ENCODE measurements around the gene MON2.

Gene MON2

DNA sequence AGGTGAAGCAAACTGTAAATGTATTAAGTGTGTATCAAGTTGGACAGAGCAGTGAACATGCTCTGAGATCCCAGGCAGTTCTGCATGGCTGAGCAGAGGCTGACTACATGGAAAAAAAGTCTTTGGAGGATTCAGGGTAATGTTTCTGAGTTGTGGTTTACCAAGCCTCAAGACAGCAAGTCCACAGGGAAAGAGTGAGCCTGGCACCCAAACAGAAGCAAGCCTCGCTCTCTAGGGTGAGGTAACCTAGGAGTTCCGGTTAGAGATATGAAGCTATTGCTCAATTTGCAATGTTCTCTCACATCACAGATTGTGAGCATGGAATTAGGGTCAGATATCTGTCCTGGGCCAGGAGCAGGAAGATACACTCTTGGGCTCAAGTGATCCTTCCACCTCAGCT is 158.6 kb downstream of the MON2 start:
- Histone ChIP-seq H3K27me3 (ENCODE audit: control insufficient read depth, insufficient read depth, low read length) (peaks cover 3% of the 10 kb centered on the region), H3K9me3 (ENCODE audit: control insufficient read depth, insufficient read depth, low read length) (no peaks in the 10 kb centered on the region), H3K4me1 (ENCODE audit: control insufficient read depth, insufficient read depth, low read length) (peaks cover 25% of the 10 kb centered on the region), H3K9ac (ENCODE audit: low read depth, low read length) (no peak overlapping the region), H3K4me3 (ENCODE audit: low read depth, low read length) (no peak overlapping the region), H3K36me3 (ENCODE audit: control insufficient read depth, insufficient read depth, low read length) (no peaks in the 10 kb centered on the region)

DNA sequence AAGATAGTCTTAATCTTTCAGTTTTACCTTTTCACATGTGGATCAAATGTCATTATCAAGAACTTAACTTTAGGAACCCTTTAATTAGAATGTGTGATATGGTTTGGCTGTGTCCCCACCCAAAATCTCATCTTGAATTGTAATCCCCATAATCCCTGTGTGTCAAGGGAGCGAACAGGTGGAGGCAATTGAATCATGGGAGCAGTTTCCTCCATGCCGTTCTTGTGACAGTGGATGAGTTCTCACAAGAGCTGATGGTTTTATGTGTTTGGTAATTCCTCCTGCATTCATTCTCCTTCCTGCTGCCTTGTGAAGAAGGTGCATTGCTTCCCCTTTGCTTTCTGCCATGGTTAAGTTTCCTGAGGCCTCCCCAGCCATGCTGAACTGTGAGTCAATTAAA is 160.6 kb downstream of the MON2 start:
- Histone ChIP-seq H3K9ac (ENCODE audit: low read depth, low read length) (no peak overlapping the region), H3K4me3 (ENCODE audit: low read depth, low read length) (no peak overlapping the region), H3K36me3 (ENCODE audit: control insufficient read depth, insufficient read depth, low read length) (no peaks in the 10 kb centered on the region), H3K4me1 (ENCODE audit: control insufficient read depth, insufficient read depth, low read length) (peaks cover 21% of the 10 kb centered on the region), H3K27me3 (ENCODE audit: control insufficient read depth, insufficient read depth, low read length) (peaks cover 13% of the 10 kb centered on the region), H3K9me3 (ENCODE audit: control insufficient read depth, insufficient read depth, low read length) (no peaks in the 10 kb centered on the region)

GRCh38 chr12:62629413-62629812 is 162.8 kb downstream of the MON2 start:
- no peak overlapping the region for H3K9ac ChIP-seq (ENCODE audit: low read depth, low read length)
- no peaks in the 10 kb centered on the region for H3K36me3 ChIP-seq (ENCODE audit: control insufficient read depth, insufficient read depth, low read length)
- peaks cover 32% of the 10 kb centered on the region for H3K27me3 ChIP-seq (ENCODE audit: control insufficient read depth, insufficient read depth, low read length)
- H3K4me3 ChIP-seq (ENCODE audit: low read depth, low read length) = no peak overlapping the region
- no peaks in the 10 kb centered on the region for H3K9me3 ChIP-seq (ENCODE audit: control insufficient read depth, insufficient read depth, low read length)
- peaks cover 23% of the 10 kb centered on the region for H3K4me1 ChIP-seq (ENCODE audit: control insufficient read depth, insufficient read depth, low read length)

DNA sequence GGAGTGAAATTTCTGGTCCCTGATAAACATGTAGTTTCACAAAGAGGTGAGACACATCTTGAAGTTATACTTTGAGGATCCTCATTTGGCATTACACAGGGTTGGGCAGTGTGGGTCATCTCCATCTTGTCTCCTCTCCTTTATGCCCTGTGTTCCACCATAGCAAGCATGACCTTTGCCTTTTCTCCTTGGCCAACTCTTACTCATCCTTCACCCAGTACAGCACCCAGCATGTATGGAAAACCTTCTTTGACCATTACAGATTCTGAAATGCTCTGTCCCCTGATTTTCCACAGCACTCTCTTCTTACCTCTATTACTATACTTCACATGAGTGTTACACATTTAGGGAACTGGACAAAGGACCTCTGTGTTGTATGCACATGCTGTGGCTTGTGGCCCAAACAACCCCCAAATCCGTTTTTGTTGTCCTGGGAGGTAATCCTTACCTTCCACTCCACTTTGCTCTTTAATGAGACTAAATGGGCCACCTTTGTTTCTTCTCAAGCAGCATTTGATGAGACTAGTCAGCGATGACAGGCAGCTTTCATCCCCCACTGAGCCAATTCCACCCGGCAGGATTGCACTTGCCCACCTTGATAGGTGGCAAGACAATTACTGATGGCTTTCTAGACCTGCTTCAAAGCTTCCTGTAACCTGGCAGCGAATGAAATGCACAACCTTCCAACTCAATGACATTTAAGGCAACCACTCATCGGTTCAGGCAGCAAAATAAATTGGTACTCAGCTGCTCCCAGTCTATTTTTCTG is 163.5 kb downstream of the MON2 start:
- Histone ChIP-seq H3K4me3 (ENCODE audit: low read depth, low read length) (no peak overlapping the region), H3K4me1 (ENCODE audit: control insufficient read depth, insufficient read depth, low read length) (peaks cover 23% of the 10 kb centered on the region), H3K27me3 (ENCODE audit: control insufficient read depth, insufficient read depth, low read length) (peaks cover 32% of the 10 kb centered on the region), H3K9ac (ENCODE audit: low read depth, low read length) (no peak overlapping the region), H3K36me3 (ENCODE audit: control insufficient read depth, insufficient read depth, low read length) (no peaks in the 10 kb centered on the region), H3K9me3 (ENCODE audit: control insufficient read depth, insufficient read depth, low read length) (no peaks in the 10 kb centered on the region)

- H3K9ac ChIP-seq (ENCODE audit: low read depth, low read length) = peak overlapping the region; percentile 16
- H3K4me1 ChIP-seq (ENCODE audit: control insufficient read depth, insufficient read depth, low read length) = peaks cover 23% of the 10 kb centered on the region
- H3K27me3 ChIP-seq (ENCODE audit: control insufficient read depth, insufficient read depth, low read length) = peaks cover 32% of the 10 kb centered on the region
- H3K4me3 ChIP-seq (ENCODE audit: low read depth, low read length) = peak overlapping the region; percentile 56
- no peaks in the 10 kb centered on the region for H3K36me3 ChIP-seq (ENCODE audit: control insufficient read depth, insufficient read depth, low read length)
- H3K9me3 ChIP-seq (ENCODE audit: control insufficient read depth, insufficient read depth, low read length) = no peaks in the 10 kb centered on the region
Measured at GRCh38 chr12:62631471-62632410, 165.1 kb downstream of the MON2 start.

DNA sequence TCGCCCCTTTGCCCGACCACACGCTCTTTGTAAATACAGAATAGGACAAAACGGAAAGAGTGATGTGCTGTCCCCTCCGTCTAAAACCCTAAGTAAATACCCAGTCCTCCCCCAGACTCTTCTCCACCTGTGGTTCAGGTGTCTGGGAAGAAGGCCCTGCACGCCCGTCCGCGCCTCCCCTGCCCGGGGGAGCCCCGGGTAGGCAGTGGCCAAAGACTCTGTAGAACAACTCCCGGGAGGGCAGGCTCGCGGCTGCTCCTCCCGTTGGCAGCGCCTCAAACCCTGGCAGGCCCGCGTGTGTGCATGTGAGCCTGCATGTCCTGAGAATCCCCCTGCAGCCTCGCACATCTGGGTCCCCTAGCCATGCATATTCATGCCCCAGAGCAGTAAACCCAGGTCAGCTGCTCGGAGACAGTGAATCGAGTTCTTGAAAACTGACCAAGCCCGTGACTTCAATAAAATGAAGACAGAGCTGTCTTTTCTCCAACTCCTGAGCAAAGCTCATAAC is 165.8 kb downstream of the MON2 start:
- Histone ChIP-seq H3K4me3 (ENCODE audit: low read depth, low read length) (peak overlapping the region; percentile 56), H3K27me3 (ENCODE audit: control insufficient read depth, insufficient read depth, low read length) (peaks cover 32% of the 10 kb centered on the region), H3K9me3 (ENCODE audit: control insufficient read depth, insufficient read depth, low read length) (no peaks in the 10 kb centered on the region), H3K9ac (ENCODE audit: low read depth, low read length) (peak overlapping the region; percentile 16), H3K4me1 (ENCODE audit: control insufficient read depth, insufficient read depth, low read length) (peaks cover 23% of the 10 kb centered on the region), H3K36me3 (ENCODE audit: control insufficient read depth, insufficient read depth, low read length) (no peaks in the 10 kb centered on the region)

GRCh38 chr12:62635649-62636048 is 169.0 kb downstream of the MON2 start:
- no peak overlapping the region for H3K4me3 ChIP-seq (ENCODE audit: low read depth, low read length)
- H3K4me1 ChIP-seq (ENCODE audit: control insufficient read depth, insufficient read depth, low read length) = peaks cover 8% of the 10 kb centered on the region
- no peaks in the 10 kb centered on the region for H3K9me3 ChIP-seq (ENCODE audit: control insufficient read depth, insufficient read depth, low read length)
- no peaks in the 10 kb centered on the region for H3K36me3 ChIP-seq (ENCODE audit: control insufficient read depth, insufficient read depth, low read length)
- peaks cover 30% of the 10 kb centered on the region for H3K27me3 ChIP-seq (ENCODE audit: control insufficient read depth, insufficient read depth, low read length)
- H3K9ac ChIP-seq (ENCODE audit: low read depth, low read length) = no peak overlapping the region

- peaks cover 10% of the 10 kb centered on the region for H3K4me1 ChIP-seq (ENCODE audit: control insufficient read depth, insufficient read depth, low read length)
- no peaks in the 10 kb centered on the region for H3K9me3 ChIP-seq (ENCODE audit: control insufficient read depth, insufficient read depth, low read length)
- H3K4me3 ChIP-seq (ENCODE audit: low read depth, low read length) = no peak overlapping the region
- H3K36me3 ChIP-seq (ENCODE audit: control insufficient read depth, insufficient read depth, low read length) = no peaks in the 10 kb centered on the region
- H3K9ac ChIP-seq (ENCODE audit: low read depth, low read length) = no peak overlapping the region
- peaks cover 15% of the 10 kb centered on the region for H3K27me3 ChIP-seq (ENCODE audit: control insufficient read depth, insufficient read depth, low read length)
Measured at GRCh38 chr12:62637679-62638078, 171.1 kb downstream of the MON2 start.

- no peak overlapping the region for H3K9ac ChIP-seq (ENCODE audit: low read depth, low read length)
Measured at GRCh38 chr12:62640910-62641448, 174.4 kb downstream of the MON2 start.

GRCh38 chr12:62642486-62642885 is 175.9 kb downstream of the MON2 start:
- no peaks in the 10 kb centered on the region for H3K36me3 ChIP-seq (ENCODE audit: control insufficient read depth, insufficient read depth, low read length)
- H3K27me3 ChIP-seq (ENCODE audit: control insufficient read depth, insufficient read depth, low read length) = no peaks in the 10 kb centered on the region
- no peaks in the 10 kb centered on the region for H3K9me3 ChIP-seq (ENCODE audit: control insufficient read depth, insufficient read depth, low read length)
- no peak overlapping the region for H3K9ac ChIP-seq (ENCODE audit: low read depth, low read length)
- H3K4me1 ChIP-seq (ENCODE audit: control insufficient read depth, insufficient read depth, low read length) = peaks cover 19% of the 10 kb centered on the region
- no peak overlapping the region for H3K4me3 ChIP-seq (ENCODE audit: low read depth, low read length)

More at GRCh38 chr12:62640910-62641448, 174.4 kb downstream of the MON2 start:
- Histone ChIP-seq H3K4me1 (ENCODE audit: control insufficient read depth, insufficient read depth, low read length) (peaks cover 12% of the 10 kb centered on the region), H3K4me3 (ENCODE audit: low read depth, low read length) (no peak overlapping the region), H3K9me3 (ENCODE audit: control insufficient read depth, insufficient read depth, low read length) (no peaks in the 10 kb centered on the region), H3K27me3 (ENCODE audit: control insufficient read depth, insufficient read depth, low read length) (no peaks in the 10 kb centered on the region), H3K36me3 (ENCODE audit: control insufficient read depth, insufficient read depth, low read length) (no peaks in the 10 kb centered on the region)

DNA sequence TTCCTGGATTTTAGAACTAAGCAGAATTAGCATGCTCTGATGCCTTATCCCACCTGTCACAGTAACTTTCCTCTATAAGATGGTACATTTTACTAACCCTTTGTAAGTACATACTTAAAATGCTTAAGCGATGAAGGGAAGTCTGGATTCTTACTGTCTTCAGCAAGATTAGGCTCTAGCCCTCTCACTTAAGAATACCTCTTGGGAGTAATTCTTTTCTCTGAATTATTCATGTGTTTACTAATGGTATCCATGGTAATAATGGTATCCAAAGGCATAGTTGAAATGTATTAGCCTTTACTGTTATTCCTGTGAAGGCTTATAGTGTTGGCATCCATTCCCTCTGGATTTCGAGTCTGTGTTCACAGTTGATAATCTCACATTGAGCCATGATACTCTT is 176.9 kb downstream of the MON2 start:
- Histone ChIP-seq H3K4me1 (ENCODE audit: control insufficient read depth, insufficient read depth, low read length) (peaks cover 18% of the 10 kb centered on the region), H3K9ac (ENCODE audit: low read depth, low read length) (no peak overlapping the region), H3K27me3 (ENCODE audit: control insufficient read depth, insufficient read depth, low read length) (no peaks in the 10 kb centered on the region), H3K4me3 (ENCODE audit: low read depth, low read length) (no peak overlapping the region), H3K9me3 (ENCODE audit: control insufficient read depth, insufficient read depth, low read length) (no peaks in the 10 kb centered on the region), H3K36me3 (ENCODE audit: control insufficient read depth, insufficient read depth, low read length) (no peaks in the 10 kb centered on the region)

All from iPS-15b (cell line).